BJ (cell line): ENCODE results near the gene NEUROD2. TPM values are rescaled to one million over a fixed set of nuclear protein-coding genes. Genes with fewer than 3 reads are reported as not detected.

Source experiments
- CTCF ChIA-PET: fragments of 350-600 bp; formaldehyde crosslinking; extraction: SDS; loops from one replicate; lab custom pipeline; 2021; ENCODE audit warnings: antibody characterized with exemption, inconsistent platforms; lab: Yijun Ruan, JAX
- POLR2A ChIA-PET: fragments of 300-600 bp; sonication (Branson Sonifier 250); formaldehyde crosslinking; extraction: SDS; loops from one replicate; lab custom pipeline; 2021; ENCODE audit warnings: antibody characterized with exemption; lab: Charles Lee
- DNase-seq: peaks from one replicate; pipeline ENCODE4 v3.0.0-alpha.2; 2011; ENCODE audit warnings: low read depth
- H3K27me3 ChIP-seq: 2 replicates; pipeline ENCODE4 v1.6.0; 2011; ENCODE audit warnings: low read length; ENCODE audit not compliant: control insufficient read depth, insufficient read depth
- H3K36me3 ChIP-seq: 2 replicates; pipeline ENCODE4 v1.5.1; 2011; ENCODE audit warnings: low read length; ENCODE audit not compliant: control insufficient read depth, insufficient read depth
- H3K4me3 ChIP-seq: 2 replicates; pipeline ENCODE4 v1.5.1; 2011; ENCODE audit warnings: low read depth, mild to moderate bottlenecking, control low read depth, low read length
- polyA plus RNA-seq: library from polyadenylated mRNA; depleted of rRNA; stranded (reverse); fragments of >200 nt; gene quantifications from 2 replicates; pipeline ENCODE4 v1.2.3, GENCODE V29; 2011
- TF ChIP-seq, protein P1 (sequence below): IDR thresholded peaks from 2 replicates; pipeline ENCODE4 v1.5.1; 2011; ENCODE audit warnings: low read depth, mild to moderate bottlenecking, control low read depth, inconsistent platforms, low read length, moderate library complexity; ENCODE audit not compliant: insufficient read depth

NEUROD2 gene
- polyA plus RNA-seq, 1 experiment: not detected

DNA sequence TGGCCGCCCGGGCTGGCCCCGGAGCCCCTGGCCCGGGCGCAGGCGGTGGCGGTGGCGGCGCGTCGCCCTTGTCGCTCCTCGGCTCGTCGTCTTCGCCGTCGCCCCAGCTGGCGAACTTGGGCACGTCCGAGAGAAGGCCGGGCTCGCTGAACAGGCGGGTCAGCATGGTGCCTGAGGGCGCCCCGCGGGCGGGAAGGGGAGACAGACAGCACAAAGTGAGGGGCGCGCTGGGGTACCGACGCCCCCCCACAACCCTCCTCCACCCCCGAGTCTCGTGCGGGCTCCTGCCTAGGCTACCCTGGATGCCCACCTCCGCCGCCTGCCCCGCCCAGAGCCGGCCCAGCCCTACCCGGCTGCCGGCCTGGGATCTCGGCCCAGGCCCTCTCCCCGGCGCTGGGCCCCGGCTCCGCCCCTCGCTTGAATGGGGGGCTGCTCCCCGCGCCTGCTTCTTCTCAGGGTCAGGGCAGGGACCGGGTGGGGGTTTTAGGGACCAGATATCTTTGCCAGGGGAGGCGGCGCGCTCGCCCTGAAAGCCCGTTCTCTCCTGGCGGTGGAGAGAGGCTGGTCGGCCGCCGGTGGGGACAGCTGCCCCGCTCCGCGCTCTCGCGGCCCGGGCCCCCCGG is 1.2 kb downstream of the NEUROD2 start:
- Histone ChIP-seq H3K27me3 (peaks cover 63% of the 10 kb centered on the region), H3K4me3 (no peak overlapping the region), H3K36me3 (no peaks in the 10 kb centered on the region)
- ChIA-PET POLR2A (no interaction called here), CTCF (interaction anchor here (0.9 to 4.3 kb wide), 2 partner anchors 16 to 28 kb away, joined by 3 to 30 read pairs; no protein-coding TSS in a partner anchor)
- TF ChIP-seq, protein P1, sequence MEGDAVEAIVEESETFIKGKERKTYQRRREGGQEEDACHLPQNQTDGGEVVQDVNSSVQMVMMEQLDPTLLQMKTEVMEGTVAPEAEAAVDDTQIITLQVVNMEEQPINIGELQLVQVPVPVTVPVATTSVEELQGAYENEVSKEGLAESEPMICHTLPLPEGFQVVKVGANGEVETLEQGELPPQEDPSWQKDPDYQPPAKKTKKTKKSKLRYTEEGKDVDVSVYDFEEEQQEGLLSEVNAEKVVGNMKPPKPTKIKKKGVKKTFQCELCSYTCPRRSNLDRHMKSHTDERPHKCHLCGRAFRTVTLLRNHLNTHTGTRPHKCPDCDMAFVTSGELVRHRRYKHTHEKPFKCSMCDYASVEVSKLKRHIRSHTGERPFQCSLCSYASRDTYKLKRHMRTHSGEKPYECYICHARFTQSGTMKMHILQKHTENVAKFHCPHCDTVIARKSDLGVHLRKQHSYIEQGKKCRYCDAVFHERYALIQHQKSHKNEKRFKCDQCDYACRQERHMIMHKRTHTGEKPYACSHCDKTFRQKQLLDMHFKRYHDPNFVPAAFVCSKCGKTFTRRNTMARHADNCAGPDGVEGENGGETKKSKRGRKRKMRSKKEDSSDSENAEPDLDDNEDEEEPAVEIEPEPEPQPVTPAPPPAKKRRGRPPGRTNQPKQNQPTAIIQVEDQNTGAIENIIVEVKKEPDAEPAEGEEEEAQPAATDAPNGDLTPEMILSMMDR: no peak
- no peak for DNase-seq

DNA sequence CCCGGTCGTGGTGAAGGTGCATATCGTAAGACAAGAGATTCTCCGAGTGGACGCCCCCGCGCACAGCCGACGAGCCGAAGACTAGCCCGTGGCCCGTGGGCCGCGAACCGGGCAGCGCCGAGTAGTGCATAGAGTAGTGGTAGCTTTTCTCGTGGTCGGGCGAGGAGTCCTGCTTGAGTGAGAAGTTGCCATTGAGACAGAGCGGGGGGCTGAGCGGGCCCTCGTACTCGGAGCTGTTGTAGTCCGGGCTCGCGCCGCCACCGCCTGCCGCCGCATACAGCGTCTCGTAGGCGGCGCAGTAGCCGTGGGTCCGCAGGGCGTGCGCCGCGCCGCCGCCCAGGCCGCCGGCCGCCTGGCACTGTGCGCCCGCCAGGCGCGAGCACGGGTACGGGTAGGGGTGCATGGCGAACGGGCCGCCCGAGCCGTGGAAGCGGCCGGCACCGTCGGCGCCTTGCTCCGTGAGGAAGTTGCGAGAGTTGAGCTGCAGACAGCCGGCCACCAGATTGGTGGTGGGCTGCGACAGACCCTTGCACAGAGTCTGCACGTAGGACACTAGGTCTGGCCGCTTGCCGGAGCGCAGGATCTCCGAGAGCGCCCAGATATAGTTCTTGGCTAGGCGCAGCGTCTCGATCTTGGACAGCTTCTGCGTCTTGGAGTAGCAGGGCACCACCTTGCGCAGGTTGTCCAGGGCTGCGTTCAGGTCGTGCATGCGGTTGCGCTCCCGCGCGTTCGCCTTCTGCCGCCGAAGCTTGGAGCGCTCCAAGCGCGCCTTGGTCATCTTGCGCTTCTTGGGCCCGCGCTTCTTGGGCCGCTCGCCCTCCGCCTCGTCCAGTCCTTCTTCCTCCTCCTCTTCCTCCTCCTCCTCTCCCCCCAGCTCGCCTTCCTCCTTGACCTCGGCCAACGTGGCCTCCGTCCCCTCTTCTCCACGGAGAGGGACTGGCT is 2.0 kb downstream of the NEUROD2 start:
- TF ChIP-seq, protein P1: no peak
- H3K4me3 ChIP-seq: no peak overlapping the region
- H3K36me3 ChIP-seq: no peaks in the 10 kb centered on the region
- H3K27me3 ChIP-seq: peaks cover 69% of the 10 kb centered on the region
- POLR2A ChIA-PET: no interaction called here
- CTCF ChIA-PET: interaction anchor here (0.9 to 4.3 kb wide), 2 partner anchors 16 to 29 kb away, joined by 3 to 30 read pairs; no protein-coding TSS in a partner anchor
- DNase-seq: no peak

DNA sequence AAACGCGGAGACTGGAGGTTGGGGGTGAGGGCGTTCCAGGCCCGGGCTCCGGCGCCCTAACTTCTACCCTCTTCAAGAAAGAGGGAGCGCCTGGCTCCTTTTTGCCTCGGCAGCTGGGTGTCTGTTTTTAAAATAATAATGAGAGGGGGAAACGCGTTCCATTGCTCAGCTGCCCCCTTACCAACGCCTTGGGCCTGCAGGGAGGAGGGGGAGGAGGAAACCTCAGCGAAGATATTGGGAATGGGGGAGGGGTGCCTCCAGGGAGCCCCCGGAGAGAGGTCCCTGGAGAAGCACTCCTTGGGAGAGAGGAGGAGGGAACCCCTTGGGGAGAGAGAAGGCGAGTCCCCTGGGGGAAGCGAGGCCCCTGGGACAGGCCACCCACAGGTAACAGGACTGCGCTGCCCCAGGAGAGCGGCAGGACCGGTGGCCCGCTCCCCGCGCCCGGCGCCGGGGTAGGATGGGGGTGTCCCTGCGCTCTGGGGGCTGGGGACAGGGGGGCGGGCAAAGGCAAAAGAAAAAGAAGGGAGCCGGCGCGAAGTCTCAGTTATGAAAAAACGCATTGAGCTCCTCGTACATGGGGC is 2.7 kb downstream of the NEUROD2 start:
- no peak for DNase-seq
- TF ChIP-seq, protein P1: no peak
- Histone ChIP-seq H3K4me3 (no peak overlapping the region), H3K36me3 (no peaks in the 10 kb centered on the region), H3K27me3 (peaks cover 76% of the 10 kb centered on the region)
- CTCF ChIA-PET: interaction anchor here (4.3 kb wide), 1 partner anchor 17 kb away, joined by 30 read pairs; no protein-coding TSS in a partner anchor
- POLR2A ChIA-PET: no interaction called here

DNA sequence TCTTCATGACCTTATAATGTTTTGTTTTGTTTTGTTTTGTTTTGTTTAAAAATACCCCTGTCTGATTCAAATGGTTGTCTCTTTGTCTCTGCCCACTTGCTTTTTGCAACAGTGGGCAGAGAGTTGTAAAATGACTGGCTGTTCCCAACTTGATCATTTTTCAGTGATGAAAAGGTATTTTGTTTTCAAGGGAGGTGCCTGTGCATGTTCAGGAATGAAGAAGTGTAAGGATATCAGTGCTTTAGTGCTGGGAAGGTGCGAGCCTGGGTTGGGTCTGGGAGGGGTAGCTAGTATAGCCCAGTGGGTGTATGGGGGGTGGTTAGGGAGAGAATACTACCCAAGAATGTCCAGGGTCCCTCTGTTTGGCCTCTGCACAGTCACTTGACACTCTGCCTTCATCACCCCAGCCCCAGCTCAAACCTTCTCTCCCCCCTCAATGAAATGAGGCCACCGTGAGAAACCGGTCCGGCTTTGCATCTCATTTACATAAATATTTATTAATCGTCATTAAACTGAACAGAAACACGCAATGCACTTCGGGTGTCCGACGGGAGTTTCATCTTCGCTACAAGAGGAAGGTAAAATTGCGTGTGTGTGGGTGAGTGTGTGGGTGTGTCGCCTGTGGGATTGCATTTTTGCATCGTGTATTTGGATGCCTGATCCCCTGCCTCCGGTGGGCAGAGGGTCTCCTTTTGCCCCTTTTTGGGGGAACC is 4.3 kb downstream of the NEUROD2 start:
- CTCF ChIA-PET: interaction anchor here (4.3 kb wide), 1 partner anchor 19 kb away, joined by 30 read pairs; no protein-coding TSS in a partner anchor
- peaks cover 75% of the 10 kb centered on the region for H3K27me3 ChIP-seq

More for the DNA sequence above, 4.3 kb downstream of the NEUROD2 start:
- Histone ChIP-seq H3K36me3 (no peaks in the 10 kb centered on the region), H3K4me3 (no peak overlapping the region)
- POLR2A ChIA-PET: no interaction called here
- TF ChIP-seq, protein P1: no peak
- DNase-seq: no peak
